GM12875 (cell line): ENCODE data around the gene TNFRSF25.

Experiments used
- H3K4me3 ChIP-seq: one replicate; pipeline ENCODE4 v1.5.1; 2011; ENCODE audit warnings: low read depth, low read length, control low read depth
- CTCF ChIP-seq: IDR thresholded peaks from 2 replicates; pipeline ENCODE4 v1.5.1; 2011; ENCODE audit warnings: low read depth, mild to moderate bottlenecking, control low read depth, inconsistent platforms, low read length, moderate library complexity, borderline replicate concordance; ENCODE audit not compliant: insufficient read depth

The TNFRSF25 gene

DNA sequence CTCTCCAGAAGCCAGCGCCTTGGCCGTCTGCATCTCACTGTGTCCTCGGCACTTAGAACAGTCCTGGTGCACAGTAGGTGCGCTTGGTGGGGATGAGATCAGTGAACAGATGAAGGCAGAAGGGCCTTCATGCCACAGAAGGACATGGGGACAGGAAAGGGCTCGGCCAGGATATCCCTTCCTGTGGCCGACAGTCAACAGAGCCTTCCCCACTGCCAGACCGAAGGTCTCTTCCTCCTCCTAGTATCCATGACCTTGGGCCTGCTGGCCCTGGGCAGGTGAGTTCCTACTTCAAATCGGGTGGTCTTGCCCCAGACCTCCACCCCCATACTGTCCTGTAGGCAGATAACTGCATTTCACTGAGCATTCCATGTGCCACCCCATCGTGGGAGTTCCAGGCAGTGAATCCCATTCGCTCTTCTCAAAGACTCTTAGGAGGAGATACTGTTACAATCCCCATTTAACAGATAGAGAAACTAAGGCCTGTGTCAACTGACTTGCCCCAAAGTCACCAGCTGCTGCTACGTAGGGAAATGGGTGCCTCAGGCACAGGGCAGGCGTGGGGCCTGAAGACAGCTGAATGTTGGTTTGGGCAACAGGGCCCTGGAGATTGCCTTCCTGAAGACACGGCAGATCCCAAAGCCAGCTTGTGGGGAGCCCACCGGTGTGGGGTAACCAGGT is 22.0 kb upstream of the TNFRSF25 start:
- no peak for TF ChIP-seq CTCF
- H3K4me3 ChIP-seq: no peak overlapping the region

DNA sequence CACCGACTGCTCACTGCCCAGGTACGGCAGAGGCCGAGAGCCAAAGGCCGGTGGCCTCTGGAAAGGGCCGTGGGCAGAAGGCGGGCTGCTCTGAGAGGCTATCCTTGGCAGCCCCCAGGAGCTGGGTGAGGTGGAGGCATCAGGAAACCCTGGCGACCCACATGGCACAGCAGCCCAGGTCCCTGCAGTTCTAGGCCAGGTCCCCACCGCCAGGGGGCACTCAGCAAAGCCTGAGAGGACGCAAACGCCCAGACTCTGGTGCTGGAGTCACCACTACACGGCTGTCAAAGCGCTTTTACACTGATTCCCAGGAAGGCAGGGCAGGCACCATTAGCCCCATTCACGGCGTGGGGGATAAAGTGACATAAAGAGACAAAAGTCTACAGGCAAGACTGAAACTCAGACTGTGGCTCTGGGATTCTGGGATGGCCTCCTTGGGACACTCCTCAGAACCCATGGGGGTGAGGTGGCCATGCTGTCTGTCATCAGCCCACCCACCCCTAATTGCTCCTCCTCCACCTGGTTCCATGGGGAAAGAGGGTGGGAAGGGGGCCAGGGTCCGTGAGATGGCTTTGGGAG is 20.5 kb upstream of the TNFRSF25 start:
- TF ChIP-seq CTCF: peak; percentile 96
- no peak overlapping the region for H3K4me3 ChIP-seq

DNA sequence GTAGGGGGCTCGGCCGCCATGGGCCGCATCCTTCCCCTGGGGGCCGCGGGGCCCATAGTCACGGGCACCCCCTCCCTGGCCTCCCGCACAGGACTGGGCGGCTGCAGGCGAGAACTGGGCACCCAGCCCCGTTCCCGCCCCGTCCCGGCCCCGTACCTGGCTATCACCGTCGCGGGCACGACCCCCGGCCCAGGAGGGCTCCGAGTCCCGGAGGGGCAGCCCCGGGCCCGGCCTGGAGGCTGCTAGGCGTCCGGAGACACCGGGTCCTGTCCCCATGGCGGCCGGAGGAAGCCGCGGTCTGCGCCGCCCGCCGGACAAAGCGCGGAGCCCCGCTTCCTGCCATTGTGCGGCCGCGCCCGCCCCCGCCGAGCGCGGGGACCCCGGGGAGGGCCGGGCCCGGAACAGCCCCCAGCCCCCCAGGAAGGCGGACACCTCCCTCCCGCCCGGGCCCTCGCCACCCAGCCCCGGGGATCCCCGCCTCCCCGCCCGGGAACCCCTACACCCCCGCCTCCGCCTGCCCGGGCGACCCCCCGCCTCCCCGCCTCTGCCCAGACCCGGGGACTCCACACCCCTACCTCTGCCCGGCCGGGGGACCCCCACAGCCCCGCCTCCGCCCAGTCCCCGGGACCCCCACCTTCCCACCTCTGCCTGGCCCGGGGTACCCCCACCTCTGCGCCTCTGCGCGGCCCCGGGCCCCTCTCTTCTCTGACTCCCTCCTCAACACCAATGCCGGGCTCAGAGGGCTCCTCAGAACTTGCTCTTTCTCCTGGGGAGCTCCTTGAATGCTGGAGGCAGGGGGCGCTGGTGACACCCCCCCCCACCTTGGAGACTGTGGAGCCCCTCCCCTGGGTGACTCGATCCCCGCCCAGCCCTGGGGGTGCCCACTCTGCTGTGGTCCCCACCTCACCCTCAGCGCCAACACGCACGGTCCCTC is 19.5 kb upstream of the TNFRSF25 start:
- no peak for TF ChIP-seq CTCF
- no peak overlapping the region for H3K4me3 ChIP-seq

GRCh38 chr1:6484826-6485167 is 18.8 kb upstream of the TNFRSF25 start:
- H3K4me3 ChIP-seq: no peak overlapping the region
- TF ChIP-seq CTCF: no peak

GRCh38 chr1:6483761-6484117 is 17.8 kb upstream of the TNFRSF25 start:
- TF ChIP-seq CTCF: no peak
- no peak overlapping the region for H3K4me3 ChIP-seq

GRCh38 chr1:6483017-6483760 is 17.2 kb upstream of the TNFRSF25 start:
- no peak for TF ChIP-seq CTCF
- H3K4me3 ChIP-seq: no peak overlapping the region
